Body of pancreas (tissue), 4 donors: ENCODE results near the gene RNF111.

Experiments used
- POLR2A ChIP-seq, 3 donors: fragments of 450-650 bp; IDR thresholded peaks; one replicate each; pipeline ENCODE4 v1.6.1; 2016; ENCODE audit warnings: antibody characterized with exemption in 3 of 3, mild to moderate bottlenecking in 2 of 3
- TF ChIP-seq, protein P1 (sequence below), 7 experiments: fragments of 450-650 bp in 4 of 7; fragments of 200-600 bp in 3 of 7; sonication (generic) in 3 of 7; IDR thresholded peaks; one replicate each; pipeline ENCODE4 v1.5.1; 2016 to 2019; ENCODE audit warnings: antibody characterized with exemption in 7 of 7

DNA sequence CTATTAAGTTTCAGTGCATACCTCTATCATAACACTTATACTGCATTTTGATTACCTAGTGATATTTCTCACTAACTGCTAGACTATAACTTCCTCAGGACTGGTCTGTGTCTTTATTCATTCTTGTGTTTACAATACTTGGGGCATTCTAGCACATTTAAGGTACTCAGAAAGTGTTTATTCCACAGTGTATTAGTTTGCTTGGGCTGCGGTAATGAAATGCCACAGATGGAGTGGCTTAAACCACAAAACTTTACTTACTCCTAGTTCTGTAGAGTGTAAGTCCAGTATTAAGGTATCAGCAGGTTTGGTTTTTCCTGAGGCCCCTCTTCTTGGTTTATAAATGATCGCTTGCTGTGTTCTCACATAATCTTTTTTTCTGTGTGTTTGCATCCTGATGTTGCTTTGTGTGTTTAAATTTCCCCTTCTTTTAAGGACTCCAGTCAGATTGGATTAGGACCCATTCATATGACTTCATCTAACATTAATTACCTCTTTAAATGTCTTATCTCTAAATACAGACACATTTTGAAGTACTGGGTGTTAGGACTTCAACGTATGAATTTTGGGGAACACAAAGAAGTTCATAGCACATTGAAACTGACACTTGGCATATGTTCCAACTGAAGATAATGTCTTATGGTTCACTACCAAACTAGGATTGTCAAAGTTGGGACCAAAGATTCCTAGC, 23.9 kb downstream of the RNF111 start:
- TF ChIP-seq, protein P1, sequence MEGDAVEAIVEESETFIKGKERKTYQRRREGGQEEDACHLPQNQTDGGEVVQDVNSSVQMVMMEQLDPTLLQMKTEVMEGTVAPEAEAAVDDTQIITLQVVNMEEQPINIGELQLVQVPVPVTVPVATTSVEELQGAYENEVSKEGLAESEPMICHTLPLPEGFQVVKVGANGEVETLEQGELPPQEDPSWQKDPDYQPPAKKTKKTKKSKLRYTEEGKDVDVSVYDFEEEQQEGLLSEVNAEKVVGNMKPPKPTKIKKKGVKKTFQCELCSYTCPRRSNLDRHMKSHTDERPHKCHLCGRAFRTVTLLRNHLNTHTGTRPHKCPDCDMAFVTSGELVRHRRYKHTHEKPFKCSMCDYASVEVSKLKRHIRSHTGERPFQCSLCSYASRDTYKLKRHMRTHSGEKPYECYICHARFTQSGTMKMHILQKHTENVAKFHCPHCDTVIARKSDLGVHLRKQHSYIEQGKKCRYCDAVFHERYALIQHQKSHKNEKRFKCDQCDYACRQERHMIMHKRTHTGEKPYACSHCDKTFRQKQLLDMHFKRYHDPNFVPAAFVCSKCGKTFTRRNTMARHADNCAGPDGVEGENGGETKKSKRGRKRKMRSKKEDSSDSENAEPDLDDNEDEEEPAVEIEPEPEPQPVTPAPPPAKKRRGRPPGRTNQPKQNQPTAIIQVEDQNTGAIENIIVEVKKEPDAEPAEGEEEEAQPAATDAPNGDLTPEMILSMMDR (IDR thresholded peaks at IDR 0.05), result no peak
- TF ChIP-seq POLR2A (IDR thresholded peaks at IDR 0.05), result no peak
